SK-N-SH (cell line): ENCODE measurements around the gene SNX3. TPM values are rescaled to one million over a fixed set of nuclear protein-coding genes. Genes with fewer than 3 reads are reported as not detected.
"Not testable (repeated sequence)": the region's sequence is repeated elsewhere in the genome, so short reads cannot be mapped to it uniquely, and the experiment has no call there.

Source experiments
- CTCF ChIA-PET: fragments of 300-600, 350-600 bp; formaldehyde crosslinking; extraction: SDS; loops from one replicate; lab custom pipeline; 2021; lab: Yijun Ruan, JAX
- POLR2A ChIA-PET: fragments of 350-600 bp; sonication (Branson Sonifier 250); formaldehyde crosslinking; extraction: SDS; loops from one replicate; lab custom pipeline; 2020; ENCODE audit warnings: antibody characterized with exemption, inconsistent platforms; lab: Yijun Ruan, JAX
- DNase-seq: peaks from one replicate; pipeline ENCODE4 v3.0.0; 2012
- H2AFZ ChIP-seq: fragments of 200-600 bp; sonication (generic); 2 replicates; pipeline ENCODE4 v1.8.1; 2016; ENCODE audit warnings: antibody characterized with exemption, mild to moderate bottlenecking, low read depth
- H3F3A ChIP-seq: fragments of 200-600 bp; sonication (generic); replicated peaks from 2 replicates; pipeline ENCODE3; 2016; ENCODE audit warnings: antibody characterized with exemption, mild to moderate bottlenecking; ENCODE audit not compliant: insufficient read depth
- H3K27ac ChIP-seq, 2 experiments: fragments of 200-500 bp in 1 of 2; fragments of 200-600 bp in 1 of 2; sonication (Bioruptor generic) in 1 of 2; sonication (generic), shearing (Covaris generic) in 1 of 2; 2 replicates each; pipeline versions ENCODE4 v1.5.1 to v1.6.1; 2014 to 2016; ENCODE audit warnings: low read depth in 2 of 2, inconsistent platforms in 1 of 2, low read length in 1 of 2, mild to moderate bottlenecking in 1 of 2, mixed read lengths in 1 of 2
- H3K27me3 ChIP-seq: fragments of 200-600 bp; sonication (generic), shearing (Covaris generic); 2 replicates; pipeline ENCODE4 v1.6.1; 2016; ENCODE audit warnings: mixed run types; ENCODE audit not compliant: insufficient read depth
- H3K36me3 ChIP-seq, 2 experiments: fragments of 200-500 bp in 1 of 2; fragments of 200-600 bp in 1 of 2; sonication (Bioruptor generic) in 1 of 2; sonication (generic) in 1 of 2; replicated peaks in 1 of 2; 2 replicates each; pipeline versions ENCODE3 to v1.5.1; 2014 to 2016; ENCODE audit warnings: low read length in 1 of 2, mild to moderate bottlenecking in 1 of 2; ENCODE audit not compliant: insufficient read depth in 2 of 2, control insufficient read depth in 1 of 2
- H3K4me1 ChIP-seq, 2 experiments: fragments of 200-500 bp in 1 of 2; fragments of 200-600 bp in 1 of 2; sonication (Bioruptor generic) in 1 of 2; sonication (generic), shearing (Covaris generic) in 1 of 2; 2 replicates each; pipeline versions ENCODE4 v1.5.1 to v1.6.1; 2014 to 2016; ENCODE audit warnings: low read depth in 1 of 2, low read length in 1 of 2, mixed run types in 1 of 2; ENCODE audit not compliant: insufficient read depth in 2 of 2, control insufficient read depth in 1 of 2
- H3K4me2 ChIP-seq: fragments of 200-600 bp; sonication (generic), shearing (Covaris generic); 2 replicates; pipeline ENCODE4 v1.6.1; 2017; ENCODE audit warnings: mixed run types
- H3K4me3 ChIP-seq, 2 experiments: fragments of 200-500 bp in 1 of 2; fragments of 200-600 bp in 1 of 2; sonication (Bioruptor generic) in 1 of 2; sonication (generic), shearing (Covaris generic) in 1 of 2; 2 replicates each; pipeline versions ENCODE4 v1.5.1 to v1.8.1; 2014 to 2016; ENCODE audit warnings: low read depth in 2 of 2, inconsistent platforms in 1 of 2, low read length in 1 of 2, mild to moderate bottlenecking in 1 of 2, mixed read lengths in 1 of 2, moderate library complexity in 1 of 2
- H3K79me2 ChIP-seq: fragments of 200-600 bp; sonication (generic); 2 replicates; pipeline ENCODE4 v1.8.1; 2017; ENCODE audit warnings: mild to moderate bottlenecking; ENCODE audit not compliant: insufficient read depth
- H3K9ac ChIP-seq: fragments of 200-600 bp; sonication (generic); 2 replicates; pipeline ENCODE4 v1.6.1; 2017; ENCODE audit warnings: mixed run types
- H3K9me2 ChIP-seq: fragments of 200-600 bp; sonication (generic); 2 replicates; pipeline ENCODE4 v1.6.1; 2017; ENCODE audit warnings: mixed run types
- H3K9me3 ChIP-seq: fragments of 200-600 bp; sonication (generic); 2 replicates; pipeline ENCODE4 v1.6.1; 2017; ENCODE audit warnings: mixed run types, mild to moderate bottlenecking, moderate library complexity
- H4K20me1 ChIP-seq: fragments of 200-600 bp; sonication (generic); 2 replicates; pipeline ENCODE4 v1.6.1; 2017; ENCODE audit warnings: mild to moderate bottlenecking, mixed run types; ENCODE audit not compliant: insufficient read depth
- CHD2 ChIP-seq: fragments of 150-350 bp; IDR thresholded peaks from 2 replicates; pipeline ENCODE4 v1.6.1; 2018; ENCODE audit warnings: low read length; ENCODE audit not compliant: partially characterized antibody
- ELF1 ChIP-seq: IDR thresholded peaks from 2 replicates; pipeline ENCODE4 v1.4.0; 2012
- EP300 ChIP-seq, 2 experiments: IDR thresholded peaks; 2 replicates each; pipeline versions ENCODE4 v1.4.0 to v1.6.1; 2012; ENCODE audit warnings: borderline replicate concordance in 1 of 2, low read depth in 1 of 2, low read length in 1 of 2
- FOXJ3 ChIP-seq: sonication (generic); formaldehyde crosslinking; IDR thresholded peaks from 2 replicates; pipeline ENCODE4 v1.5.1; 2020; ENCODE audit warnings: mild to moderate bottlenecking, missing genetic modification reagents
- FOXM1 ChIP-seq: IDR thresholded peaks from 2 replicates; pipeline ENCODE4 v1.4.0; 2012; ENCODE audit warnings: low read depth, mild to moderate bottlenecking
- MEF2A ChIP-seq: IDR thresholded peaks from 2 replicates; pipeline ENCODE4 v1.4.0; 2012; ENCODE audit warnings: low read depth, borderline replicate concordance
- MXI1 ChIP-seq: IDR thresholded peaks from 2 replicates; pipeline ENCODE4 v1.6.1; 2012; ENCODE audit warnings: mild to moderate bottlenecking, low read depth, low read length, improper control_type of control experiment
- NFIC ChIP-seq: IDR thresholded peaks from 2 replicates; pipeline ENCODE4 v1.4.0; 2012; ENCODE audit warnings: borderline replicate concordance
- NRF1 ChIP-seq: IDR thresholded peaks from 2 replicates; pipeline ENCODE4 v1.6.1; 2012; ENCODE audit warnings: low read depth, mild to moderate bottlenecking, low read length
- REST ChIP-seq: IDR thresholded peaks from 2 replicates; pipeline ENCODE4 v1.6.1; 2012; ENCODE audit warnings: mild to moderate bottlenecking, low read depth, low read length, moderate library complexity
- RFX5 ChIP-seq: IDR thresholded peaks from 2 replicates; pipeline ENCODE4 v1.6.1; 2012; ENCODE audit warnings: mild to moderate bottlenecking, improper control_type of control experiment, low read length
- SIN3A ChIP-seq: IDR thresholded peaks from 2 replicates; pipeline ENCODE4 v1.6.1; 2012; ENCODE audit warnings: low read depth, mild to moderate bottlenecking, low read length, moderate library complexity, borderline replicate concordance
- SMC3 ChIP-seq: IDR thresholded peaks from 2 replicates; pipeline ENCODE4 v1.6.1; 2012; ENCODE audit warnings: low read depth, low read length, improper control_type of control experiment
- TCF12 ChIP-seq: IDR thresholded peaks from 2 replicates; pipeline ENCODE4 v1.4.0; 2012
- TEAD4 ChIP-seq: IDR thresholded peaks from 2 replicates; pipeline ENCODE4 v1.4.0; 2012; ENCODE audit warnings: mild to moderate bottlenecking, borderline replicate concordance; ENCODE audit not compliant: insufficient read depth
- USF2 ChIP-seq: fragments of 150-350 bp; IDR thresholded peaks from 2 replicates; pipeline ENCODE4 v1.6.1; 2017; ENCODE audit warnings: antibody characterized with exemption, low read length, low read depth, borderline replicate concordance
- YY1 ChIP-seq: IDR thresholded peaks from 2 replicates; pipeline ENCODE4 v1.4.0; 2012; ENCODE audit warnings: low read depth, mild to moderate bottlenecking
- ZBTB33 ChIP-seq: IDR thresholded peaks from 2 replicates; pipeline ENCODE4 v1.4.0; 2012; ENCODE audit warnings: low read depth, borderline replicate concordance
- WGBS: methylation state at CpG from one replicate; pipeline ENCODE4 v1.1.6; 2017; ENCODE audit warnings: low lambda C conversion rate; 5-methylcytosine and 5-hydroxymethylcytosine counted together
- polyA plus RNA-seq, 3 experiments: library from polyadenylated mRNA; depleted of rRNA; stranded (reverse); fragments of >200 nt; gene quantifications; 2 replicates each; pipeline ENCODE4 v1.2.3, GENCODE V29; 2012
- TF ChIP-seq, protein P1 (sequence below): IDR thresholded peaks from 2 replicates; pipeline ENCODE4; 2012
- TF ChIP-seq, protein P2 (sequence below): IDR thresholded peaks from 2 replicates; pipeline ENCODE4 v1.4.0; 2012; ENCODE audit warnings: low read depth, borderline replicate concordance

Gene SNX3
- polyA plus RNA-seq, 1 of the 3 experiments (the other 2 are of a cell fraction), result 105 TPM

DNA sequence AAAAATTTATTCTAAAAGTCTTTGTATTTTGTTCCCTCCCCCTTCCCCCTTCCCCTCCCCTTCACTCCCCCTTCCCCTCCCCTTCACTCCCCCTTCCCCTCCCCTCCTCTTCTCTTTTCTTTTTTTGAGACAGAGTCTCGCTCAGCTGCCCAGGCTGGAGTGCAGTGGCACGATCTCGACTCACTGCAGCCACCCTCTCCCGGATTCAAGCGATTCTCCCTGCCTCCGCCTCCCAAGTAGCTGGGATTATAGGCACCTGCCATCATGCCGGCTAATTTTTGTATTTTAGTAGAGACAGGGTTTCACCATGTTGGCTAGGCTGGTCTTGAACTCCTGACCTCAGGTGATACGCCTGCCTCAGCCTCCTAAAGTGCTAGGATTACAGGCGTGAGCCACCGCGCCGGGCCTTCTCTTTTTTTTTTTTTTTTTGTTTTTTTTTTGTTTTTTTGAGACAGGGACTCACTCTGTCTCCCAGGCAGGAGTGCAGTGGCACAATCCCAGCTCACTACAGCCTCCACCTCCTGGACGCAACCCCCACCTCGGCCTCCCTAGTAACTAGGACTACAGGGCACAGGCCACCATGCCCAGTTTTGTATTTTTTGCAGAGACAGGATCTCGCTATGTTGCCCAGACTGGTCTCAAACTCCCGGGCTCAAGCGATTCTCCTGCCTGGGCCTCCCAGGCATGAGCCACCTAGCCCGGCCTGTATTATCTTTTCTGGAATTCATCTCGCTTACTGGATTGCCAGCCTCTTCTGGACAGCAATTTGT, 32.9 kb upstream of the SNX3 start:
- Histone ChIP-seq H3K9me3 (no peaks in the 10 kb centered on the region), H3K36me3 (no peaks in the 10 kb centered on the region), H3K9ac (no peak overlapping the region), H3K27ac (peak overlapping the region; percentile 87 to 97; a peak in 2 of 4 replicates), H4K20me1 (no peaks in the 10 kb centered on the region), H3K27me3 (no peaks in the 10 kb centered on the region), H3K4me1 (no peaks in the 10 kb centered on the region; a peak in 2 of 4 replicates), H3K79me2 (no peaks in the 10 kb centered on the region), H3K4me3 (peak overlapping the region; percentile 62 to 74), H2AFZ (peak overlapping the region; percentile 93), H3K9me2 (no peaks in the 10 kb centered on the region), H3K4me2 (peak overlapping the region; percentile 81), H3F3A (no peaks in the 10 kb centered on the region)
- POLR2A ChIA-PET, result interaction anchor here (2.1 kb wide), 1 partner anchor 33 kb away, joined by 12 read pairs; the partner anchor contains the start of gene SNX3
- DNase-seq, result no peak
- 88% methylated on average over 19 of the region's 19 CpGs for WGBS
- TF ChIP-seq FOXM1, result no peak
- TF ChIP-seq RFX5, result no peak
- TF ChIP-seq ELF1, result no peak
- TF ChIP-seq TEAD4, result no peak
- TF ChIP-seq USF2, result no peak
- TF ChIP-seq TCF12, result no peak
- no peak for TF ChIP-seq NFIC
- no peak for TF ChIP-seq SMC3
- TF ChIP-seq YY1, result no peak
- no peak for TF ChIP-seq MEF2A
- no peak for TF ChIP-seq ZBTB33
- TF ChIP-seq MXI1, result no peak
- TF ChIP-seq, protein P1, sequence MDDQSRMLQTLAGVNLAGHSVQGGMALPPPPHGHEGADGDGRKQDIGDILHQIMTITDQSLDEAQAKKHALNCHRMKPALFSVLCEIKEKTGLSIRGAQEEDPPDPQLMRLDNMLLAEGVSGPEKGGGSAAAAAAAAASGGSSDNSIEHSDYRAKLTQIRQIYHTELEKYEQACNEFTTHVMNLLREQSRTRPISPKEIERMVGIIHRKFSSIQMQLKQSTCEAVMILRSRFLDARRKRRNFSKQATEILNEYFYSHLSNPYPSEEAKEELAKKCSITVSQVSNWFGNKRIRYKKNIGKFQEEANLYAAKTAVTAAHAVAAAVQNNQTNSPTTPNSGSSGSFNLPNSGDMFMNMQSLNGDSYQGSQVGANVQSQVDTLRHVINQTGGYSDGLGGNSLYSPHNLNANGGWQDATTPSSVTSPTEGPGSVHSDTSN, result no peak
- TF ChIP-seq FOXJ3 (CRISPR knock-in tag), result no peak
- TF ChIP-seq CHD2, result no peak
- TF ChIP-seq, protein P2, sequence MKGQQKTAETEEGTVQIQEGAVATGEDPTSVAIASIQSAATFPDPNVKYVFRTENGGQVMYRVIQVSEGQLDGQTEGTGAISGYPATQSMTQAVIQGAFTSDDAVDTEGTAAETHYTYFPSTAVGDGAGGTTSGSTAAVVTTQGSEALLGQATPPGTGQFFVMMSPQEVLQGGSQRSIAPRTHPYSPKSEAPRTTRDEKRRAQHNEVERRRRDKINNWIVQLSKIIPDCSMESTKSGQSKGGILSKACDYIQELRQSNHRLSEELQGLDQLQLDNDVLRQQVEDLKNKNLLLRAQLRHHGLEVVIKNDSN, result no peak
- TF ChIP-seq SIN3A, result no peak
- TF ChIP-seq NRF1, result no peak
- TF ChIP-seq EP300 (IDR thresholded peaks at IDR 0.05; ENCODE audit: borderline replicate concordance in 1 of 2, low read depth in 1 of 2, low read length in 1 of 2), result no peak
- no peak for TF ChIP-seq REST
- CTCF ChIA-PET, result no interaction called here

- WGBS, result 92% methylated on average over 3 of the region's 3 CpGs
- DNase-seq, H3K27me3 ChIP-seq, H4K20me1 ChIP-seq, H3K4me1 ChIP-seq, H3K36me3 ChIP-seq, POLR2A ChIA-PET, H3K79me2 ChIP-seq, H3K9ac ChIP-seq, H3K9me2 ChIP-seq, H3F3A ChIP-seq, H3K4me2 ChIP-seq, CTCF ChIA-PET, H3K4me3 ChIP-seq, H2AFZ ChIP-seq, H3K27ac ChIP-seq, H3K9me3 ChIP-seq: not testable (repeated sequence)
Observed at GRCh38 chr6:108292561-108292960, 31.7 kb upstream of the SNX3 start.
